DMS 273 (cell line): ENCODE data around the gene PLA2G6.
A peak's percentile ranks its signal among the peaks of the same experiment; 100 is the strongest.
"Not testable (repeated sequence)": the region's sequence is repeated elsewhere in the genome, so short reads cannot be mapped to it uniquely, and the experiment has no call there.

Experiments used
- DNase-seq: peaks from one replicate; lab custom pipeline; 2025; ENCODE audit not compliant: unreplicated experiment; lab: John Stamatoyannopoulos, UW

PLA2G6 gene

GRCh38 chr22:38169116-38169515 is 12.5 kb downstream of the PLA2G6 start:
- no peak for DNase-seq

DNA sequence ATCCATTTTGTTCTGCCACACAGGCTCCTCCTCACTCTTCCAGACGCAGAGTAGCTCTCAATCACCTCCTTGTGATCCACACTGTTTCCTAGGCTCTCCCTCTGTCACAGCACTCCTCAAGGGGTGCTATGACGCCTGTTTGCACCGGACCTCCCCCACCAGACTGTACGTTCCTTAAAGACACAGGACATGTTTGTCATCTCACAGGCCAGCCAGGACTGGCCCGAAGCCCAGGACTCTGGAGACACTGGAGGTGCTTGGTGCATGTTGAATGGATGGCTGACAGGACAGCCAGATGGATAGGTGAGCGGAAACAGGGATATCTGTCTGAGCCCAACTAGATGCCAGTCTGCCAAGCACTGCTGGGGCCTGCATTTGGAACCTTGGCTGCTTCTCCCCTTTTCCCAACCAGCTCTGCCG is 13.6 kb downstream of the PLA2G6 start:
- DNase-seq, result peak; percentile 45

- no peak for DNase-seq
Measured at GRCh38 chr22:38165922-38166593, 15.6 kb downstream of the PLA2G6 start.

GRCh38 chr22:38164551-38164918 is 17.1 kb downstream of the PLA2G6 start:
- no peak for DNase-seq

DNA sequence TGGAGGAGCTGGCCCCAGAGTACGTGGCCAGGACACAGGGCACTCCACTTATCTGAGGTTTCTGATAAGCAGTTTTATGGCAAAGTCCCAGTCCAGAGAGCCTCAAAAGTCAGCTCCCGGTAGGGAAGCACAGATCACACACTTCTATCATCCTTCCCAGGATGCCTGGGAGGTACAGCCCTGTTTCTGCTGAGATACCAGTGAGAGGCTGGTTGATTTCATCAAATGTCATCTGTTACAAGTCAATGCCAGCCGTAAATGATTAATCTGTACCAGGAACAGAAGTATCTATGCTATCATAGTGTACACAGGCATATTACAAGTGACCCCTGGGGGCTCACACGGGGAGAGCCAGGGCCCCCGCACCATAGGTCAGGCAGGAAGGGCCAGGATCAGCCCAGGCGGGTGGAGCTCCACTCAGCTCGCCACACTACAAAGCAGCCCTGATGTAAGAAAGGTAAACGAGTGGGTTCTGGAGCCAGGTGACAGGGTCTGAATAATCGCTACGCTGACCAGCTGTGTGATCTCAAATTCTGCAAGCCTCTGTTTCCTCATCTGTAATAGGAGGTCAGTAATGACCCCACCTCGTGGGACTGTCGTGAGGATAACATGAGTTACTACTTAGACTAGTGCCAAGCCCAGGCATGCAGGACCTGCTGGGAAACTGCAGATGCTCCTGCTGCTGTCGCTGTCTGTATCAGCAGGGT is 17.6 kb downstream of the PLA2G6 start:
- no peak for DNase-seq

GRCh38 chr22:38162881-38163843 is 18.5 kb downstream of the PLA2G6 start:
- no peak for DNase-seq

DNA sequence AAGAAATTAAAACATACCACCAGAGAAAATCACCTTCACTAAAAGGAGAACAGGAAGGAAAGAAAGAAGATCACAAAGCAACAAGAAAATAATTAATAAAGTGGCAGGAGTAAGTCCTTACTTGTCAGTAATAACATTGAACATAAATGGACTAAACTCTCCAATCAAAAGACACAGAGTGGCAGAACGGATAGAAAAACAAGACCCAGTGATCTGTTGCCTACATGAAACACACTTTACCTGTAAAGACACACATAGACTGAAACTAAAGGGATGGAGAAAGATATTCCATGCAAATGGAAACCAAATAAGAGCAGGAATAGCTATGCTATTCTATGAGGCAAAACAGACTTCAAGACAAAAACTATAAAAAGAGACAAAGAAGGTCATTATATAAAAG is 25.9 kb downstream of the PLA2G6 start:
- no peak for DNase-seq

GRCh38 chr22:38154563-38154915 is 27.1 kb downstream of the PLA2G6 start:
- not testable (repeated sequence) for DNase-seq

DNA sequence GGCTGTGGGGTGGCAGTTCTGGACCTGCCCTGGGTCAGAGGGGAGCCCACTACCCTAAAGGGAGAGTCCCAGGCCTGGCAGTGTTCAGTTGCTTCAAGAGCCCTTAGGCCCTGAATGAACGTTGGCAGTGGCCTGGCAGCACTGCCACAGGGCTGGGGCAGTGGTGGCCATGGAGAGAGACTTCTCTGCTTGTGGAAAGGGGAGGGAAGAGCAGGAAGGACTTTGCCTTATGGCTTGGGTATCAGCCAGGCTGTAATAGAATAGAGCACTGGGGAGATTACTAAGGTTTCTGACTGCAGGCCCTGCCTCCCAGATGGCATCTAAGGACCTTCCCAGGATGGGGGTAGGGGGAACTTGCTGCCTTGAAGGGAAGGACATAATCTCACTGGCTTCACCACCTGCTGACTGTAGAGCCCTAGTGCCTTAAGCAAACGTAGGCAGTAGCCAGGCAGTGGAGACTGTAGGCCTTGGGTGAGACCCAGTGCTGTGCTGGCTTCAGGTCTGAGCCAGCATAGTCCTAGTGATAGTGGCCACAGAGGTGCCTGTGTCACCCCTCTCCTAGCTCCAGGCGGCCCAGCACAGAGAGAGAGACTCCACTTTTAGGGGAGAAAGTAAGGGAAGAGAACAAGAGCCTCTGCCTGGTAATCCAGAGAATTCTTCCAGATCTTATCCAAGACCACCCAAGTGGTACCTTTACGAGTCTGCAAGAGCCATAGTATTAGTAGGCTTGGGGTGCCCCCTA is 27.6 kb downstream of the PLA2G6 start:
- DNase-seq, result peak; percentile 92

DNA sequence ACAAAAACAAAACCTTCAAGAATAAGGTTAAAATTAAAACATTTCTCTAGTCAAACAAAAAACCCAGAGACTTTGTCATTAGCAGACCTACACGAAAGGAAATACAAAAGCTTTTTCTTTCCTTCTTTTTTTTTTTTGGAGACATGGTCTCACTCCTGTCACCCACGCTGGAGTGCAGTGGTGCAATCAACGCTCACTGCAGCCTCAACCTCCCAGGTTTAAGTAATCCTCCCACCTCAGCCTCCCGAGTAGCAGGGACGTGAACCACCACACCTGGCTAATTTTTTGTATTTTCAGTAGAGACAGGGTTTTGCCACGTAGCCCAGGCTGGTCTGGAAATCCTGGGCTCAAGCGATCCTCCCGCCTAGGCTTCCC is 30.5 kb downstream of the PLA2G6 start:
- DNase-seq, result no peak

GRCh38 chr22:38148245-38148644 is 33.4 kb downstream of the PLA2G6 start:
- DNase-seq, result no peak

DNA sequence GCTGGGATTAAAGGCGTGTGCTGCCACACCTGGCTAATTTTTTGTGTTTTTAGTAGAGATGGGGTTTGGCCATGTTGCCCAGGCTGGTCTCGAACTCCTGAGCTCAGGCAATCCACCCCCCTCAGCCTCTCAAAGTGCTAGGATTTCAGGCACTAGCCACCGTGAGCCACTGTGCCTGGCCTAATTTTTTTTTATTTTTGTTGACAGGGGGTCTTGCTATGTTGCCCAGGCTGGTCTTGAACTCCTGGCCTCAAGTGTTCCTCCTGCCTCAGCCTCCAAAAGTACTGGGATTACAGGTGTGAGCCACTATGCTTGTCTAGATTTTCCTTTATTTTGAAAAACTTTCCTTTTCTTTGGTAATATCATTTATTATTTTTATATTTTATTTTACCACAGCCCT is 35.5 kb downstream of the PLA2G6 start:
- not testable (repeated sequence) for DNase-seq

DNA sequence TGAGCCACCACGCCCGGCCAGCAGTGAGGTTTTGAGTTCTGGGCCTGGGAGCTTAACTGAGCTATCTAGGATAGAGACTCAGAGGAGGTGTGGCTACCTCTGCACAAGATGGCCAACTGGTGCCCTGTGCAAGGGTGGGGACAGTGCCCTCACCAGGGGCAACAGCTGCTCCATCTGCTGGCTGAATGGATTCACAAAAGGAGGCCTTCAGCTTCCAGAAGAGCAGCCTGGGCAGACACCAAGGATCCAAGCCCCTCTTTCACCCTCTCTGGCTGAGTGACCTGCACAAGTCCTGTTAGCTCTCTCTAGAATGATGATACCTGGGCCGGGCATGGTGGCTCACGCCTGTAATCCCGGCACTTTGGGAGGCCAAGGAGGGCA is 37.6 kb downstream of the PLA2G6 start:
- peak; percentile 55 for DNase-seq

DNA sequence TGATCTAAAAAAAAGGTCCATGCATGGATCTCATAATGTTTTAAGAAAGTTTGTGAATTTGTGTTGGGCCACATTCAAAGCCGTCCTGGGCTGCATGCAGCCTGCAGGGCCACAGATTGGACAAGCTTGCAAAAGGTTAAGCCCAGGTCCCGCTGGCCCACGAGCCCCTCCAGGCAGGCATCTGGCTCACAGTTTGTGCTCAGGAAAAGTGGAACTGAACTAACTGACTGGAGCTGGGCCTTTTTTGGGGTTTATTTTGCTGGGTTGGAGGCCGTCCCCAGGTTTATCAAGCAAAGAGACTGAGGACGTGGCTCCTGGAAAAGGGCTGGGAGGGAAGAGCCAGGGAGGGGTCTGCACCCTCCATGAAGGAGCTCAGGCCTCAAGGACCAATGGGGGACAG is 39.0 kb downstream of the PLA2G6 start:
- no peak for DNase-seq

DNA sequence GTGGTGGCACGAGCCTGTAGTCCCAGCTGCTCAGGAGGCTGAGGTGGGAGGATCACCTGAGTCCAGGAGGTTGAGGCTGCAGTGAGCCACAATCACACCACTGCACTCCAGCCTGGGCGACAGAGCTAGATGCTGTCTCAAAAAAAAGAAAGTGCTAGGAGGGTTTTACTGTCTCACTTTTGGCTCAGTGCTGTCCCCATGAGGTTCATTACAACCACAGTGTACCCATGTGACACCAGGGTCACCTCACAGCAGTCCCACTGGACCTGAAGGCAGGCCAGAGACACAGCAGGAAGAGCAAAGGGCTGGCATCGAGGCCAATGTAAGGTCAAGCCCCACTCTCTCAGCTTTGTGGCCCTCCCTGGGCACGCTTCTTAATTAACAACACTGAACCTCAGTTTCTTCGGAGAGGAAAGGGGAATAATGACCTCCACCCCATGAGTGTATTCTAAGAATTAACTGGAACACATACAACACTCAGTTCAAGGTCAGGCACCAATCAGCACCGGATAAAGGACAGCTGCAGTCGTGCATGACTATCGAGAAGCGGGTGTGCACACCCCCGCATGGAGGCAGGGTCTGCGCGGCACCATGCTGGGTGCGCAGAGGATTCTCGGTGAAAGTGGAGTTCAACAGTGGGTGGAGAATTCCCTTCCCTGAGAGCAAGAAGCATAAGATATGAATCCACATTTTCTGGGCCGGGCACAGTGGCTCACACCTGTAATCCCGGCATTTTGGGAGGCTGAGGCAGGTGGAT is 40.2 kb downstream of the PLA2G6 start:
- no peak for DNase-seq

DNA sequence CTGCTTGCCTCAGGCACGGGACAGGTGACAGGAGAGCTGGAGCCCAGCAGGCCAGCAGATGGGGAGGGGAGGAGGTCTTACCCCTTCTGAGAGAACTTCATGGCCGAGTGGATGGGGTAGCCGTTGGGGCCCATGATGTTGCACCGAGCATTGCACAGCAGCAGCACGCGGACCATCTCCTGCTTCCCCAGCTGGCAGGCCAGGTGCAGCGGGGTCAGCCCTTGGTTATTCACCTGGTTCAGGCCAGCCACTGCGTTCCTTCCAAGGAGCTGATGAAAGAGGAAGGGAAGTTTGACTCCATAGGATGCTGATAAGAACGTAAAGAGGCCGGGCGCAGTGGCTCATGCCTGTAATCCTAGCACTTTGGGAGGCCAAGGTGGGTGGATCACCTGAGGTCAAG is 41.7 kb downstream of the PLA2G6 start:
- no peak for DNase-seq

DNA sequence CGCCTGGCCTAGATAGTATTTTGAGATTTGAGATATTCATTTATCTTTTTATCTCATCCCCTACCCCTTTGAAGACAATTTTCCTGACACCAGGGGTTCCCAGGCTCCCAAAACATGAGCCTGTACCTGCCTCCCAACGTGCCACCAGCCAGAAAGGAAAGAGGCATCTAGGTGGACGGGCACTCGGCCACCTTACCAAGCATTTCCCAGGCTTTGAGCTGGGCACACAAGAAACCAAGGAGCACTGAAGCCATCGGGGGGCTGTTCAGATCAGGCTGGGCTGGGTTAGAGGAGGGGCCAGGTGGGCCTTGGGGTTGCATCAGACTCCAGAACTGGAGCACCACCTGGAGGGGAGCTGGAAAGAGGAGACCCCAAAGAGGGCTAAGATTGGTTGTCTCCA is 42.7 kb downstream of the PLA2G6 start:
- no peak for DNase-seq

DNA sequence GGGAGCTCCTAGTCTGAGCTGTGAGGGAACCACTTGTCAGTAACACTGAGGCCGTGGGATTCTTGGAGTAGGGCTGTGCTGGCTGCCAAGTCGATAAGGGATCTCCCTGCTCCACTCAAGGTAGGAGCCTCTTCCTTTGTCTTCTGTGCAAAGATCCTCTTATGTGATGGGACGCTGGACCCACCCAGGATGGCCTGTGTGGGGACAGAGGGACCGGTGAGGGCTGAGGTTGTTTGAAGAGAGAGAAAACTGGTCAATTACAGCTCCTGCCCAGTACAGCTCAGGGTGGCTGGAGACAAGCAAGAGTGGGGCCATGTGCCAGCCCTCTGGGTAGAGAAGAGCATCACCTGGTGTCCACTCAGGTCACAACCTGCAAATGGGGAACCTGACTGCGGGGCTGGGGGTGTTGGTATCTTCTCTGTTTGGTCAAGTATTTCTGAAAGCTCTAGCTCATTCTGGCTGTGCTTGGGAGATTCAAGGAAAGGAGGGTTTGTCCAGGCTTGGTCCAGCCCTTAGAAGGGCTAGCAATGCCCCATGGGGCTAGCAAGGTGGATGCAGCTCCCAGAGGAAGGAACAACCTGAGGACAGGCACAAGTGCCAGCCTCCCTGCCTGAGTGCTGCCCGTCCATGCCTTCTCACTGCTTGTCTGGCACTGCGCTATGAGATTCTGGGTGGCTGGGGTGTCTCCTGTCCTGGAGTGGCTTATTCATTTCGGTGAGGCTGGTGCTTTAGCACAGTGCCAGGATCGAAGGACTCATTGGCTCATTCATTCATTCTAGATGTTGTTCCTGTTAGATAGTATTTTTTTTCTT is 43.5 kb downstream of the PLA2G6 start:
- no peak for DNase-seq

- DNase-seq, result no peak
Measured at GRCh38 chr22:38136607-38137006, 45.0 kb downstream of the PLA2G6 start.
